B cell (primary cell): ENCODE measurements around the gene SCRN3.

Source experiments
- CTCF ChIP-seq: fragments of 200-600 bp; IDR thresholded peaks from one replicate; pipeline ENCODE4 v1.8.0; 2022; ENCODE audit warnings: antibody characterized with exemption, mild to moderate bottlenecking
- EZH2 ChIP-seq: IDR thresholded peaks from 2 replicates; pipeline ENCODE4 v1.6.1; 2012; ENCODE audit warnings: borderline replicate concordance, low read depth, mild to moderate bottlenecking, moderate library complexity, low read length; ENCODE audit not compliant: insufficient read depth, poor library complexity, severe bottlenecking

- TF ChIP-seq CTCF (no peak), EZH2 (no peak)
These were observed 6.0 kb upstream of the SCRN3 start for GRCh38 chr2:174389542-174389941.
